HG03520 (cell line): ENCODE measurements around the gene ZNF595.
"Not testable (repeated sequence)": the region's sequence is repeated elsewhere in the genome, so short reads cannot be mapped to it uniquely, and the experiment has no call there.

Experiments
- ATAC-seq: cut with Tn5 transposase; IDR thresholded peaks from one replicate; pipeline ENCODE4 v1.9.1; 2021; ENCODE audit warnings: mild to moderate bottlenecking, moderate library complexity; ENCODE audit not compliant: unreplicated experiment

Gene ZNF595

GRCh38 chr4:85951-86350 is 32.8 kb downstream of the ZNF595 start:
- ATAC-seq, result no peak

GRCh38 chr4:86559-87324 is 33.6 kb downstream of the ZNF595 start:
- not testable (repeated sequence) for ATAC-seq

GRCh38 chr4:98386-98785 is 45.3 kb downstream of the ZNF595 start:
- ATAC-seq, result no peak

- ATAC-seq, result no peak
These were observed 46.7 kb downstream of the ZNF595 start for GRCh38 chr4:99863-100262.

- no peak for ATAC-seq
These were observed 53.9 kb downstream of the ZNF595 start for GRCh38 chr4:107083-107443.

GRCh38 chr4:107444-108429 is 54.6 kb downstream of the ZNF595 start:
- no peak for ATAC-seq

- ATAC-seq, result no peak
These were observed 59.6 kb downstream of the ZNF595 start for GRCh38 chr4:112771-113170.

- no peak for ATAC-seq
These were observed 60.6 kb downstream of the ZNF595 start for GRCh38 chr4:113732-114131.

GRCh38 chr4:114149-114548 is 61.0 kb downstream of the ZNF595 start:
- no peak for ATAC-seq

GRCh38 chr4:116499-116898 is 63.4 kb downstream of the ZNF595 start:
- no peak for ATAC-seq

GRCh38 chr4:120616-121015 is 67.5 kb downstream of the ZNF595 start:
- no peak for ATAC-seq

GRCh38 chr4:121408-122084 is 68.4 kb downstream of the ZNF595 start:
- ATAC-seq, result no peak

- ATAC-seq, result not testable (repeated sequence)
These were observed 70.8 kb downstream of the ZNF595 start for GRCh38 chr4:123922-124274.

- ATAC-seq, result peak; percentile 99
These were observed 71.4 kb downstream of the ZNF595 start, which contains the start of gene ZNF718 for GRCh38 chr4:124275-125081. Gene ZNF718, plus strand, starts transcription at chr4:124501. Its CDS starts 170 bp downstream, at chr4:124671.

- ATAC-seq, result peak; percentile 12
These were observed 72.1 kb downstream of the ZNF595 start for GRCh38 chr4:125091-125771.

- no peak for ATAC-seq
These were observed 72.7 kb downstream of the ZNF595 start for GRCh38 chr4:125833-126232.

- no peak for ATAC-seq
These were observed 79.4 kb downstream of the ZNF595 start for GRCh38 chr4:132483-132882.
